Naive B cell (primary cell): Measurements from ENCODE around the gene BICRAL. TPM values are rescaled to one million over a fixed set of nuclear protein-coding genes. Genes with fewer than 3 reads are reported as not detected.
"Not testable (repeated sequence)": the region's sequence is repeated elsewhere in the genome, so short reads cannot be mapped to it uniquely, and the experiment has no call there.

Experiments
- ATAC-seq, 2 donors: fragments of 150-1000 bp; cut with Tn5 transposase; 2 replicates each; pipeline ENCODE4 v1.10.0; 2021; ENCODE audit warnings: low read depth in 2 of 2, mild to moderate bottlenecking in 2 of 2, moderate library complexity in 2 of 2
- DNase-seq: peaks from one replicate; pipeline ENCODE4 v3.0.0; 2022
- H3K27ac Mint-ChIP-seq, 6 donors: one replicate each; pipeline ENCODE4 v1.8.0; 2020 to 2022; ENCODE audit warnings: mild to moderate bottlenecking in 6 of 6, mixed read lengths in 6 of 6, moderate library complexity in 5 of 6, inconsistent platforms in 2 of 6
- H3K27me3 Mint-ChIP-seq, 3 donors: one replicate each; pipeline ENCODE4 v1.8.0; 2021 to 2022; ENCODE audit warnings: mixed read lengths in 3 of 3, mild to moderate bottlenecking in 1 of 3
- H3K36me3 Mint-ChIP-seq, 2 donors: one replicate each; pipeline ENCODE4 v1.8.0; 2020 to 2022; ENCODE audit warnings: mixed read lengths in 2 of 2, inconsistent platforms in 1 of 2, mild to moderate bottlenecking in 1 of 2
- H3K4me1 Mint-ChIP-seq, 3 donors: one replicate each; pipeline ENCODE4 v1.8.0; 2020 to 2022; ENCODE audit warnings: mixed read lengths in 3 of 3, inconsistent platforms in 1 of 3, mild to moderate bottlenecking in 1 of 3, moderate library complexity in 1 of 3
- H3K4me3 Mint-ChIP-seq, 8 donors: one replicate each; pipeline ENCODE4 v1.8.0; 2020 to 2022; ENCODE audit warnings: mild to moderate bottlenecking in 8 of 8, mixed read lengths in 8 of 8, moderate library complexity in 8 of 8, inconsistent platforms in 2 of 8
- H3K9me3 Mint-ChIP-seq, 7 donors: one replicate each; pipeline ENCODE4 v1.8.0; 2020 to 2022; ENCODE audit warnings: mixed read lengths in 7 of 7, mild to moderate bottlenecking in 5 of 7, inconsistent platforms in 2 of 7, moderate library complexity in 1 of 7
- polyA plus RNA-seq, 6 donors: library from polyadenylated mRNA; unstranded; fragments of 300-500 nt; fragmentation: Illumina TruSeq; gene quantifications; one replicate each; pipeline ENCODE4 v1.2.3, GENCODE V29; 2021; ENCODE audit warnings: low read depth in 6 of 6

Gene BICRAL
- polyA plus RNA-seq, 6 donors from 2014 or later: 1.8 to 4.9 (median 4.1) TPM

DNA sequence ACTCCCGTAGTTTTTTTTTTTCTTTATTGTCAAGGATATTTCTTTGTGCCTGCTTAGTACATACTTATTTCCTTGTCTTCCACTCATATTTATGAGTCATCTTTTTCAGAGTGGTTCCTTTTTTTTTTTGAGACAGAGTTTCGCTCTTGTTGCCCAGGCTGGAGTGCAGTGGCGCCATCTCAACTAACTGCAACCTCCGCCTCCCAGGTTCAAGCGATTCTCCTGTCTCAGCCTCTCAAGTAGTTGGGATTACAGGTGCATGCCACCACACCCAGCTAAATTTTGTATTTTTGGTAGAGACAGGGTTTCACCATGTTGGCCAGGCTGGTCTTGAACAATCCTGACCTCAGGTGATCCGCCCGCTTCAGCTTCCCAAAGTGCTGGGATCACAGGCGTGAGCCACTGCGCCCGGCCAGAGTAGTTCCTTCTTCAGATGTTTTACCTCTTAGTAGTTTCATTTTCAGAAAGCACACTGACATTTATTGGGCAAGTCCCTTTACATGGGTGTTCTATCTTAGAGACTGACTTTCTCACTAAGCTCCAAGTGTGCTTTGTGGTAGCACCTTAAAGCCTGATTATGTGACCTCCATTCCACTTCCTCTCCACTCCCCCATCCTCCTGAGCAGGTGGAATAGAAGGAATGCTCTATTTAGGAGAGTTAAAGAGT is 6.9 kb upstream of the BICRAL start:
- H3K4me3 Mint-ChIP-seq: peak overlapping the region; percentile 74 to 90 (median 85)
- H3K9me3 Mint-ChIP-seq, H3K36me3 Mint-ChIP-seq, H3K27me3 Mint-ChIP-seq: not testable (repeated sequence)
- DNase-seq (peak; percentile 73), ATAC-seq (peak; percentile 55 to 56)
- H3K4me1 Mint-ChIP-seq: peaks cover 48 to 79% (median 68%) of the 10 kb centered on the region in 3 donors
- peak overlapping the region; percentile 97 to 98 (median 98) for H3K27ac Mint-ChIP-seq

DNA sequence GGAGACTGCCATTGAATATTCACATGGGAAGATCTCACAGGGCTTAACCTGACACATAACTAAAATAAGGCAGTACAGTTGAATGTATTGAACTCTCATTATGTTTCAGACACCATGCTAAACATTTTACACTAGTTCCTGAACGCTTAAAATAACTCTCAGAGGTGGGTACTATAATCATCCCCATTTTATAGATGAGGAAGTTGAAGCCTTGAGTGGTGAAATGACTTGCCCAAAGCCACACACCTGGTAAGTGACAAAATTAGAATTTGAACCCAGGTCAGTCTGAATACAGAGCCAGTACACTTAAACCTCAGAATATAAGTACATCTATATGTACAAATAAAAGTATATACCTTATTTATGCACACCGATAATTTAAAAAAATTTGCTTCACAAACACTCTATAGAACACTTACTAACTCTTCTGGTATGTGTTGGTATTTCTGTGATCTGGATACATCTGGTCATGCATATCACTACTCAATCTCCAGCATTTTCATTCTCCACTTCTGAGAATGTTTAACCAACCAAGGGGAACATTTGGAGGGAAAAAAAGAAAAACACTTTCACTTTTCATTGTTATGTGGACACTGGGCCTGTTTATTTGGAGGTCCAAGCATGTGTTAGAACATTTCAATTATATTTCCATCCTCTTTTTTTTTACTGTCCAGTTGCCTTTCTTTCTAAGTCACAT is 4.6 kb upstream of the BICRAL start:
- peak overlapping the region in 5 of 6 donors; percentile 6 to 97 (median 42) for H3K27ac Mint-ChIP-seq
- ATAC-seq (no peak), DNase-seq (no peak)
- peaks cover 35 to 70% (median 62%) of the 10 kb centered on the region in 3 donors for H3K4me1 Mint-ChIP-seq
- H3K36me3 Mint-ChIP-seq: peaks cover 0 to 1% of the 10 kb centered on the region in 2 donors
- H3K9me3 Mint-ChIP-seq: peaks cover 0 to 5% (median 0%) of the 10 kb centered on the region in 7 donors
- H3K4me3 Mint-ChIP-seq: peak overlapping the region in 4 of 8 donors; percentile 16 to 60 (median 32)
- H3K27me3 Mint-ChIP-seq: no peaks in the 10 kb centered on the region

DNA sequence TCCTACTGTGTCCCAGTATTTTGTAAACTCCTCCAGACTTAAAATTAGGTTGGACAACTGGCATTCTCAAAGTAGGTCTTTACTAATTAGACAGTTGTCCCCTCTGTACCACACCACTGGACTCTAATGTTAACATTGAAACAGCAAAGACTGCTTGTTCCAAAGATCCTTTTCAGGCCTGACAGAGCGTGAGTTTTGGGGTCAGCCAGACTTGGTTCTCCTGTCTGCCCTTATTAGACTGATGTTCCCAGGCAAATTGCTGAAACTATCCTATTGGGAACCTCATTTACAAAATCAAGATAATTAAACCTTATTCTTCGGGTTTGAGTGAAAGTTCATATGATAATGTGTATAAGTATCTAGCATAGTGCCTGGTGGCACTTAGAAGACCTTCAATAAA is 3.7 kb upstream of the BICRAL start:
- no peak for ATAC-seq
- Mint-ChIP-seq H3K4me3 (peak overlapping the region in 2 of 8 donors; percentile 39 to 63), H3K4me1 (peaks cover 30 to 65% (median 57%) of the 10 kb centered on the region in 3 donors)

DNA sequence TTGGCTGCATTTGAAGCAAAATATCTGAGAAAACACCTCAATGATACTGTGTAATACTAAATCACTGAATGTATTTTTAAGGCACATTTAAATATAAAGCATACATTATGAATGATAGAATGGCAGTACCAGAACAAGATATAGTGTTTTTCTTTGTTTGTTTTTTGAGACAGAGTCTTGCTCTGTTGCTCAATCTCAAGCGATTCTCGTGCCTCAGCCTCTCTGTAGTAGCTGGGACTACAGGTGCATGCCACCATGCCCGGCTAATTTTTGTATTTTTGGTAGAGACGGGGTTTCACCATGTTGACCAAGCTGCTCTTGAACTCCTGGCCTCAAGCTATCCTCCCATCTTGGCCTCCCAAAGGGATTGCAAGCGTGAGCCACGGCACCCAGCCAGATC is 2.3 kb upstream of the BICRAL start:
- peaks cover 8 to 14% of the 10 kb centered on the region in 2 donors for H3K36me3 Mint-ChIP-seq
- ATAC-seq: no peak
- H3K4me1 Mint-ChIP-seq: peaks cover 27 to 56% (median 47%) of the 10 kb centered on the region in 3 donors
- H3K4me3 Mint-ChIP-seq: peak overlapping the region in 5 of 8 donors; percentile 22 to 87 (median 41)
- peak overlapping the region in 2 of 6 donors; percentile 7 to 32 for H3K27ac Mint-ChIP-seq
- DNase-seq: no peak
- H3K9me3 Mint-ChIP-seq: no peaks in the 10 kb centered on the region
- H3K27me3 Mint-ChIP-seq: no peaks in the 10 kb centered on the region

More for the DNA sequence above, 3.7 kb upstream of the BICRAL start:
- peak overlapping the region in 1 of 6 donors; percentile 97 for H3K27ac Mint-ChIP-seq
- peaks cover 0 to 3% (median 0%) of the 10 kb centered on the region in 7 donors for H3K9me3 Mint-ChIP-seq
- peaks cover 0 to 8% of the 10 kb centered on the region in 2 donors for H3K36me3 Mint-ChIP-seq
- no peak for DNase-seq
- H3K27me3 Mint-ChIP-seq: no peaks in the 10 kb centered on the region

DNA sequence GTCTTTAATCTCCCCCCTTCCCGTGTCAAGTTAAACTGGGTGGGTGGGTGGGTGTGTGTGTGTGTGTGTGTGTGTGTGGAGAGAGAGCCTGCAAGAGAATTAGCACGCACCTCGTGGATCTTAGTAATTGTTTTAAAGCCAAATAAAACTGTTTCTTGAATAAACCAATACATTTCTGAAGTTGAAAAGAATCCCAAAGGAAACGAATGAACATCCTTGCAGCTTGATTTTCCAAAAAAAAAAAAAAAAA is 381 bp upstream of the BICRAL start:
- no peaks in the 10 kb centered on the region for H3K27me3 Mint-ChIP-seq
- DNase-seq (no peak), ATAC-seq (no peak)
- H3K4me3 Mint-ChIP-seq: peak overlapping the region in 6 of 8 donors; percentile 64 to 98 (median 90)
- H3K27ac Mint-ChIP-seq: peak overlapping the region in 5 of 6 donors; percentile 93 to 100 (median 96)
- H3K36me3 Mint-ChIP-seq: peaks cover 8 to 14% of the 10 kb centered on the region in 2 donors
- no peaks in the 10 kb centered on the region for H3K9me3 Mint-ChIP-seq
- peaks cover 31 to 41% (median 37%) of the 10 kb centered on the region in 3 donors for H3K4me1 Mint-ChIP-seq

DNA sequence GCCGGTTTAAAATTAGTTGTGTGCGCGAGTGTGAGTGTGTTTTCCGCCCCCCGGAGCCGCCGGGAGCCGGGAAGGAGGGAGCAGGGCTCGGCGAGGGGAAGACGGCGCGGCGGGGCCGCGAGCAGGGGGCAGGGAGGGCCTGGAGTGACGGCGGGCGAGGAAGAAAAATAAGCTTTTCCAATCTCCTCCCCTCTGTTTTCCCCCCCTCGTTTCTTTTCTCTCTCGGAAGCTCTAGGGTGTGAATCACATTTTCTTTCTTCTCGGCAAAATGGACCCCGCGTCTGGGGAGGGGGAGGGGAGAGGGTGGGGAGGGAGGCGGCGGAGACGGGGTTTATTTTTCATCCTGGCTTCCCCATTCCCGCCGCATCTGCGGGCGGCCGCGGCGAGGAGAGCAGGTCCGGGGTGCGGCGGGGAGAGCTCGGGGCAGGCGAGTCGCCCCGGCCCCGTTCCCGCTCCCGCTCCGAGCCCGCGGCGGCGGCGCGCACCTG is 881 bp downstream of the BICRAL start:
- ATAC-seq (peak; percentile 43 to 45), DNase-seq (peak; percentile 80)
- Mint-ChIP-seq H3K27me3 (no peaks in the 10 kb centered on the region), H3K4me1 (peaks cover 21 to 28% (median 25%) of the 10 kb centered on the region in 3 donors), H3K9me3 (no peaks in the 10 kb centered on the region), H3K36me3 (peaks cover 8 to 14% of the 10 kb centered on the region in 2 donors), H3K27ac (peak overlapping the region in 5 of 6 donors; percentile 99 to 100 (median 100)), H3K4me3 (peak overlapping the region in 6 of 8 donors; percentile 95 to 100 (median 98))

DNA sequence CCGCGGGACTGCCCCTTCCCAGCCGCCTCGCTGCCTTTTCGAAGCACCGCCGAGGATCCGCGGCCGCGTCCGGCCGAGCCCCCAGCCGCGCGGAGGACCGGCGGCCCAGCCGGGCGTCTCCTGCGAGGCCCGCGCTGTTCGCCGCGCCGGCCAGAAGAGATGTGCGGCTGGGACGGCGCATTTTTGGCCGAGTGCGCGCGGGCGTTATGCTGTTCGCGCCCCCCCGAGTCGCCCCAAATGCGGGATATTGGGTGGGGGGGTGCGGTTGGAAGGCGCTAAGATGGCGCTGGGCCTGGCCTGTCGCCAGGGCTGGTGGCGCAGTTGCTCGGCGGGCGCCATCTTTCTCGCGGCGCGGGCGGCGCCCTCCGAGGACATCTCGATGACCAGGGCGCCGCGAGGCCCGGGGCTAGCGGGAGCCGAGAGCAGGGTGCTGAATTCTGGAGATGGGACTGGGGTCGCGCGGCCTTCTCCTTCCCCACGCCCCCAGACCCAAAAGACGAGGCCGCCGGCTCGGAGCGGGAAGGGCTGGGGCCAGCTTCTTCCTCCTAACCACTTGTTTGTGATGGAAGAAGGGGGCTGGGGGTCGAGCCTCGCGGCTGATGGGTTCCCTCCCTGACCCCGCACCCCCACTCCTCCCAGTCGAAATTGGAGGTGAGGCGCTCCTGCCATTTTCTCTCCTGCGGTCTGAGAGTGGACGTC is 1.5 kb downstream of the BICRAL start:
- peak overlapping the region in 5 of 6 donors; percentile 99 to 100 (median 100) for H3K27ac Mint-ChIP-seq
- H3K27me3 Mint-ChIP-seq: no peaks in the 10 kb centered on the region
- peak; percentile 84 for DNase-seq
- ATAC-seq: peak; percentile 60 to 66
- H3K4me3 Mint-ChIP-seq: peak overlapping the region in 2 of 8 donors; percentile 98
- H3K9me3 Mint-ChIP-seq: no peaks in the 10 kb centered on the region
- H3K4me1 Mint-ChIP-seq: peaks cover 23 to 26% (median 25%) of the 10 kb centered on the region in 3 donors
- H3K36me3 Mint-ChIP-seq: peaks cover 8 to 16% of the 10 kb centered on the region in 2 donors

DNA sequence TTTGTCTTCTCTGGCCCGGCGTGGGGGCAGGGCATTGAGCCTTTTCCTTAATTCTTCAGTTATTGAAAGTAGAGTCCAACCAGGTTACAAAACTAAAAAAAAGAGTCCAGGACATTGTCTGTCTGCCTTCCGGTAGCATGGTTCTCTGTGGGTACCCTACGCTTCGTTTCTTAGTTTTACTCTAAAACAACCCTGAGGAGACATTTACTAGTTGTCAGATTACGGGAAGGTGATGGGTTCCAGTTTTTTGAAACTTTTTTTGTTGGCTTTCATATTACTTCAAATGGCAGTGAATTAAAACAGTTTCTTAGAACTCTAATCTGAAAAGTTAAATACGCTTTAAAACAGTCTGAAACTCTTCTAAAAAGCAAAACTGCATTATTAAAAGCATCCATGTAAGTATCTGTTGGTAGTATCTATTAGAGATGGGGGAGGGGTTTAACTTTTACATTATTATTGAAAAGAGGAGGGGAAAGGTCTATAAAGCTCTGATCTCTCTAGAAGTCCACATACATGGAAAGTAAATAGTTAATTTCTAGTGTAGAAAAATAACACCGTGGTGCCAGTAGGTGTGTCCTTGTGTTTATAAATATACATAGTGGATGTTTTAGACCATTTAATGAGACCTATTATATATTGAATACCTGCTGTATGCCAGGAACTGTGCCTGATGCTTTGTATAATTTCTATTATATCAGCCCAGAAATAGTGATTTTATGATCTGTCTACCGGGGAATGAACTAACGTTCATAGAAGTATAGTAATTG is 2.2 kb downstream of the BICRAL start:
- Mint-ChIP-seq H3K4me1 (peaks cover 29 to 30% (median 30%) of the 10 kb centered on the region in 3 donors), H3K36me3 (peaks cover 12 to 22% of the 10 kb centered on the region in 2 donors), H3K4me3 (peak overlapping the region in 2 of 8 donors; percentile 98), H3K27me3 (no peaks in the 10 kb centered on the region), H3K9me3 (no peaks in the 10 kb centered on the region), H3K27ac (peak overlapping the region in 5 of 6 donors; percentile 99 to 100 (median 100))
- no peak for DNase-seq
- ATAC-seq: no peak

DNA sequence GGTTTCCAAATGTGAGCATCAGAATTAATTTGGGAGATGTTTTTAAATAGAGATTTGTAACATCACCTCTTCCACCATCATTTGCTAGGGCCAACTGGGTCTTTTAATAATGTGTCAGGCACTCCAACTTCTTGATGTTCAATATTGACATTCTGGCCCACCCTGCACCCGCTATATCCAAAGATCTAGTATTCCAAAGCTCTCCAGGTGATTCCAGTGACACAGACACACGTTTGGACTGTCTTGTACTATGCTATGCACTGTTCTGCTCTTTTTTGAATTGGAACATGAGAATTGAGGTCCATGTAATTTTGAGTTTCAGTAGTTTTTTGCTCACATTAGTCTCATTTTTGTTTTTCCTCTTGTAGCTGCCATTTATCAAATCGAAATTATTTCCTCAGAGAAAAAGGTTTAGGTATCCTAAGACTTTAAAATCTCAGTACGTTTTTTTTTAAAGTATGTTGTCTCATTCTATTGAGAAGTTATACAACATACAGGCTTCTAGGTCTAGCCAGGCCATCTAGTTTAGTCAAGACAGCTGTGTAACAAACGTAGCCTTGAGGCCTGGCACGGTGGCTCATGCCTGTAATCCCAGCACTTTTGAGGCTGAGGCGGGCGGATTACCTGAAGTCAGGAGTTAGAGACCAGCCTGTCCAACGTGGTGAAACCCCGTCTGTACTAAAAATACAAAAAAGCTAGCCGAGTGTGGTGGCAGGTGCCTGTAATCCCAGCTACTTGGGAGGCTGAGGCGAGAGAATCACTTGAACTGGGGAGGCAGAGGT is 3.1 kb downstream of the BICRAL start:
- Mint-ChIP-seq H3K9me3 (no peaks in the 10 kb centered on the region), H3K4me3 (peak overlapping the region in 2 of 8 donors; percentile 98), H3K36me3 (peaks cover 12 to 22% of the 10 kb centered on the region in 2 donors), H3K4me1 (peaks cover 29 to 35% (median 30%) of the 10 kb centered on the region in 3 donors), H3K27me3 (no peaks in the 10 kb centered on the region), H3K27ac (peak overlapping the region in 5 of 6 donors; percentile 99 to 100 (median 100))
- DNase-seq: no peak
- ATAC-seq: no peak

DNA sequence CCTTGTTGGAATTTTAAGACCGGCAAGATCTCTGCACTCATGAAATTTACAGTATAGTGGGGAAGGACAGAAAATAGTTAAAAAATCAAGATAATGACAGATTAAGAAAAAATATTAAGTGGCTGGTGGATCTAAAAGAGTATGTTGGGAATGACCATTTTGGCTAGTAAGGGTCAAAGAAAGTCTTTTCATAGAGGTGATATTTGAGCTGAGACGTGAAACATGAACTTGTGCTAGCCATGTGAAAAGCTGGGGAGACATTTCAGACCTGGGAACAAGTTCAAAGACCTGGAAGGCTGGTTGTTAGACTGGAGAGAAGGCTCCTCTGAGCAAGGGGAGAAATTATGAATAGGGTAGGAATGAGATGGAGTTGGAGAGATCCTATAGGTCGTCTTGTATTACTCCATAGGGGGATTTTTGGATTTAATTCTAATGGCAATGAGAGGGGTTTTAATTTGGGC is 4.7 kb downstream of the BICRAL start:
- Mint-ChIP-seq H3K36me3 (peaks cover 12 to 29% of the 10 kb centered on the region in 2 donors), H3K9me3 (no peaks in the 10 kb centered on the region), H3K27me3 (no peaks in the 10 kb centered on the region), H3K27ac (no peak overlapping the region), H3K4me1 (peaks cover 29 to 41% (median 32%) of the 10 kb centered on the region in 3 donors), H3K4me3 (no peak overlapping the region)
- DNase-seq (no peak), ATAC-seq (no peak)

DNA sequence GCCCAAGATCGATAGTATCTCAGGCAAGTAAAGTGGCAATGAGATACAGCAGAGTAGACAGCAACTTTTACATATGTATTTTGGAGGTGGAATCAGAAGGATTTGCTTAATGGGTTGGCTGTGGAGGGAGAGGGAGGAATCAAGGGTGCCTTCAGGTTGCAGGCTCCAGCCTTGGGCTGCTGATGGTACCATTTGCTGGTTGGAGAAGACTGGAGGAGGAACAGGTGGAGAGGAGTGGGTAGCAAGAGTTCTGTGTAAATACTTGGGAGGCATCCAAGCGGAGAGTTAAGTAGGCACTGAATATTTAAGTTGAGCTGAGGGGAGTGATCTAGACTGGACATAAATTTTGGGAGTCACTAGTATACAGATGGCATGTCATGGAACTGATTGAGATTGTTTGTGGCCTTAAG is 5.2 kb downstream of the BICRAL start:
- Mint-ChIP-seq H3K36me3 (peaks cover 12 to 29% of the 10 kb centered on the region in 2 donors), H3K9me3 (no peaks in the 10 kb centered on the region), H3K27ac (no peak overlapping the region), H3K4me3 (no peak overlapping the region), H3K27me3 (no peaks in the 10 kb centered on the region), H3K4me1 (peaks cover 29 to 41% (median 33%) of the 10 kb centered on the region in 3 donors)
- ATAC-seq (no peak), DNase-seq (no peak)

DNA sequence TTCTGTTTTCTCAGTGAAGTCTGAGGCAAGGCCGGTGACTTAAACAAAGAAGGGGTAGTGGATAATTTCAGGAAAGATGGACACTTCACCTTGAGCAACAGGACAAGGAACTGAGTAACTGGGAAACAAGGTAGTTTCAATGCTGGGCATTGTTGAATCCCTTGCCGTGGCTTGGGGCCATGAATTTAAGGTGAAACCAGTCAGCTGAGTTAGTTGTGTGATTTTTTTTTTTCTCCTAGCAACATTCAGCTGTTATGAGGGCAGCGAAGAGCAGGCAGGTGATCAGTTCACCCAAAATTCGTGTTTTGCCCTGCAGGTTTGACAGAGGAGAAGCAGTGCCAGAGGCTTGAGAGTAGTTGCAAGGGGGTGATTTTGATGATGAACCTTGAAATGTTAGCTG is 6.8 kb downstream of the BICRAL start:
- peak overlapping the region in 3 of 8 donors; percentile 2 to 33 (median 28) for H3K4me3 Mint-ChIP-seq
- peak overlapping the region in 4 of 6 donors; percentile 25 to 76 (median 70) for H3K27ac Mint-ChIP-seq
- H3K4me1 Mint-ChIP-seq: peaks cover 29 to 41% (median 37%) of the 10 kb centered on the region in 3 donors
- H3K27me3 Mint-ChIP-seq: no peaks in the 10 kb centered on the region
- H3K9me3 Mint-ChIP-seq: no peaks in the 10 kb centered on the region
- H3K36me3 Mint-ChIP-seq: peaks cover 12 to 21% of the 10 kb centered on the region in 2 donors
- no peak for DNase-seq
- ATAC-seq: no peak
